HG03432 (cell line): ENCODE data around the gene FKBP5.
"Not testable (repeated sequence)": the region's sequence is repeated elsewhere in the genome, so short reads cannot be mapped to it uniquely, and the experiment has no call there.

Source experiments
- ATAC-seq: cut with Tn5 transposase; IDR thresholded peaks from one replicate; pipeline ENCODE4 v1.9.1; 2021; ENCODE audit warnings: mild to moderate bottlenecking, moderate library complexity; ENCODE audit not compliant: unreplicated experiment

Gene FKBP5

GRCh38 chr6:35624341-35625070, 64.2 kb downstream of the FKBP5 start:
- ATAC-seq, result no peak

- ATAC-seq, result no peak
These were observed 66.4 kb downstream of the FKBP5 start for GRCh38 chr6:35622283-35622682.

GRCh38 chr6:35620706-35621105, 68.0 kb downstream of the FKBP5 start:
- no peak for ATAC-seq

GRCh38 chr6:35613762-35614161, 75.0 kb downstream of the FKBP5 start:
- ATAC-seq, result no peak

GRCh38 chr6:35611240-35611639, 77.5 kb downstream of the FKBP5 start:
- no peak for ATAC-seq

- ATAC-seq, result no peak
These were observed 77.9 kb downstream of the FKBP5 start for GRCh38 chr6:35610830-35611229.

- ATAC-seq, result no peak
These were observed 79.1 kb downstream of the FKBP5 start for GRCh38 chr6:35609588-35609987.

- ATAC-seq, result no peak
These were observed 81.0 kb downstream of the FKBP5 start for GRCh38 chr6:35607517-35608233.

- no peak for ATAC-seq
These were observed 83.1 kb downstream of the FKBP5 start for GRCh38 chr6:35605600-35605999.

GRCh38 chr6:35603326-35604202, 85.2 kb downstream of the FKBP5 start:
- ATAC-seq, result no peak

GRCh38 chr6:35602133-35602946, 86.4 kb downstream of the FKBP5 start:
- ATAC-seq, result no peak

GRCh38 chr6:35601331-35602132, 87.2 kb downstream of the FKBP5 start:
- no peak for ATAC-seq

GRCh38 chr6:35600659-35601125, 88.0 kb downstream of the FKBP5 start:
- no peak for ATAC-seq

- no peak for ATAC-seq
These were observed 88.7 kb downstream of the FKBP5 start for GRCh38 chr6:35599761-35600658.

GRCh38 chr6:35598621-35599020, 90.1 kb downstream of the FKBP5 start:
- not testable (repeated sequence) for ATAC-seq

GRCh38 chr6:35596448-35597442, 92.0 kb downstream of the FKBP5 start:
- no peak for ATAC-seq

GRCh38 chr6:35594503-35595186, 94.1 kb downstream of the FKBP5 start:
- ATAC-seq, result no peak
